Effector memory CD4-positive, alpha-beta T cell (primary cell): ENCODE results near the gene SLAMF8.

ENCODE experiments used
- DNase-seq, 3 donors: peaks; one replicate each; pipeline ENCODE4 v3.0.0-alpha.2; 2020
- H3K27ac ChIP-seq: 2 replicates; pipeline ENCODE4 v1.7.0; 2013; ENCODE audit warnings: mild to moderate bottlenecking, low read length, moderate library complexity; ENCODE audit not compliant: insufficient read depth, poor library complexity, severe bottlenecking
- H3K27me3 ChIP-seq: replicated peaks from 2 replicates; pipeline ENCODE4 v1.7.0; 2013; ENCODE audit warnings: mild to moderate bottlenecking, low read length; ENCODE audit not compliant: insufficient read depth, control insufficient read depth, poor library complexity, severe bottlenecking
- H3K36me3 ChIP-seq: 2 replicates; pipeline ENCODE4 v1.7.0; 2013; ENCODE audit warnings: mild to moderate bottlenecking, low read length, moderate library complexity; ENCODE audit not compliant: control insufficient read depth, insufficient read depth
- H3K4me1 ChIP-seq: 2 replicates; pipeline ENCODE4 v1.7.0; 2013; ENCODE audit warnings: low read length, mild to moderate bottlenecking; ENCODE audit not compliant: control insufficient read depth, insufficient read depth, poor library complexity, severe bottlenecking
- H3K4me3 ChIP-seq: 2 replicates; pipeline ENCODE4 v1.7.0; 2013; ENCODE audit warnings: low read length, low read depth, mild to moderate bottlenecking; ENCODE audit not compliant: insufficient read depth, poor library complexity, severe bottlenecking
- H3K9me3 ChIP-seq: 2 replicates; pipeline ENCODE4 v1.7.0; 2013; ENCODE audit warnings: mild to moderate bottlenecking, low read length, moderate library complexity; ENCODE audit not compliant: control insufficient read depth
- total RNA-seq, 3 donors: gene quantifications; one replicate each; lab custom pipeline; 2026; lab: John Stamatoyannopoulos, UW

Gene SLAMF8
- 0 to 0.44 (median 0) reads per million in 3 donors for total RNA-seq

DNA sequence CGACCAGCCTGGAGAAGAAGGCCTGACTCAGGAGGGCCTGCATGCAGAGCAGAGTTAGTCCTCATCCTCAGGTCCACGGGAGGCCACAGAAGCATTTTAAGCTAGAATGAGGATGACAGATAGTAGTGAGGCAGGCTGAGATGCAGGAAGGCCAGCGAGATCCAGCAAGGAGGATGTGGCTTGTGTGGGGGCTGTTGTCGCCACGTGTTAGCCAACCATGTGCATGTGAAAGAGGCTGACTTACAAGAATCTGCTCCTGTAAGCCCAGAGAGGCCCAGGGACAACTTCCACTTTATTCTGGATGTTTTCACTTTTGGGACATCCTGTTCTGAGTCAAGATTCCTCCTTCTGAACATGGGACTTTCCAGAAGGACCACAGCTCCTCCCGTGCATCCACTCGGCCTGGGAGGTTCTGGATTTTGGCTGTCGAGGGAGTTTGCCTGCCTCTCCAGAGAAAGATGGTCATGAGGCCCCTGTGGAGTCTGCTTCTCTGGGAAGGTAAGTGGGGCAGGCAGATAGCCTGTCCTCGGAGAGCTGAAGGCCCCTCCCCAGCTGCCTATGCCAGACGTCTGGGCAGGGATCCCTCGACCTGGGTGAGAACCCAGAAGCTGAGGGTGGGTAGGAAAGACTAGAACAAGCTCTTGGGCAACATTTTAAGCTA lies at the start of gene SLAMF8:
Gene SLAMF8 (plus strand): TSS at position 433 of the 661 bp plus-strand sequence. CDS start 26 bp downstream, at position 459.
- DNase-seq = peak in 2 of 3 donors; percentile 10 to 22
- Histone ChIP-seq H3K4me3 (no peak within 1 kb of the TSS), H3K36me3 (no peaks in the 10 kb centered on the region), H3K4me1 (peaks cover 12% of the 10 kb centered on the region), H3K27ac (no peak within 1 kb of the TSS), H3K27me3 (no peaks in the 10 kb centered on the region), H3K9me3 (no peaks in the 10 kb centered on the region)

DNA sequence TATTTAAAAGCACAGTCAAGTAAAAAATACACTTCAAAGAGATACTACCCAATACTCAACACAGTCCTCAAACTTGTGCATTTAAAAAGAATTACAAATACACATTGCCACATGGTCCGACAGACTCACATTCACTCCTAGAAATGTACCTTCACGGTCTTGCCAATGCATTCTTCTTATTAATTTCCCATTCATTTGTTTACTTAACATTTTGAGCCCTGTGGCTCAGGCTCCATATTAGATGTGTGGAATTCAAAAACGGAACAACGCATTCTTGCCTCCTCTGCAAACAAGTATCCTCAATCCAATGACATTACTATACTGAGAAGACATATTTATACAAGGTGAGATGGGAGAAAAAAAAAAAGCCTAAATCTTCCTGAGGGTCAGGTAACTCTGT lies 48.4 kb upstream of the SLAMF8 start:
- no peak for DNase-seq
- H3K4me1 ChIP-seq = peaks cover 10% of the 10 kb centered on the region
- no peaks in the 10 kb centered on the region for H3K27me3 ChIP-seq
- no peak overlapping the region for H3K4me3 ChIP-seq
- H3K27ac ChIP-seq = no peak overlapping the region
- no peaks in the 10 kb centered on the region for H3K9me3 ChIP-seq
- H3K36me3 ChIP-seq = no peaks in the 10 kb centered on the region

- Histone ChIP-seq H3K9me3 (no peaks in the 10 kb centered on the region), H3K36me3 (no peaks in the 10 kb centered on the region), H3K27ac (no peak overlapping the region), H3K4me3 (no peak overlapping the region), H3K4me1 (peaks cover 10% of the 10 kb centered on the region), H3K27me3 (no peaks in the 10 kb centered on the region)
- DNase-seq = no peak
Observed at GRCh38 chr1:159779403-159779851, 47.2 kb upstream of the SLAMF8 start.

DNA sequence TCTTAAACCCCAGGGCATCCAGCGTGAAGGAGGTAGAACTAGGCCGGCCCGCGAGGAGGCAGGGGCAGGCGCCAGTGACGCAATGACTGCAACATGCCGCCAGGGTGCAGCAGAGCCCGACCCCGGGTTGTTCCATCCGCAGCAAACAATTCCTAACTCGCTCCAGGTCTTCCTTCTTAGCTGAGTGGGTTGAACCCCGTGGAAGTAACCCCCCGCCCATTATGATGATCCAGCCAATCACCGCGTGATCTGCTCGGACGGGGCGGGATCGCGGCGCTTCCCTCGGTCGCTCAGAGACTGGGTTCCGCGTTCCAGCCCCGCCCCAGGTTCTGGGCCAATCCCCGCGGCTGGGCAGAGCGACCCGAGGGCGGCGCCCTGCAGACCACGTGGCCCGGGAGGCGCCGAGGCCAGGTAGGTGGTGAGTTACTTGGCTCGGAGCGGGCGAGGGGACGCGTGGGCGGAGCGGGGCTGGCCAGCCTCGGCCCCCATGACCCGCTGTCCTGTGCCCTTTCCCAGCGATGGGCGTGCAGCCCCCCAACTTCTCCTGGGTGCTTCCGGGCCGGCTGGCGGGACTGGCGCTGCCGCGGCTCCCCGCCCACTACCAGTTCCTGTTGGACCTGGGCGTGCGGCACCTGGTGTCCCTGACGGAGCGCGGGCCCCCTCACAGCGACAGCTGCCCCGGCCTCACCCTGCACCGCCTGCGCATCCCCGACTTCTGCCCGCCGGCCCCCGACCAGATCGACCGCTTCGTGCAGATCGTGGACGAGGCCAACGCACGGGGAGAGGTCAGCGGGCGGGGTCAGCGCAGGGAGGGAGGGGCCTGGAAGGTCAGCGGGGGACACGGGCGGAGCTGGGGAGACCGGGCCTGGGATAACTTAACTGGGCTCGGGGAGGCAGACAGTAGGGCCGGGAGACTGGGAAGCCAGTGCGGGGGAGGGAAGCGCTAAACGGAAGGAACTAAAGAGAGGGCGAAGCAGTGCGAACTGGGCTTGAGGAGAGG lies 45.8 kb upstream of the SLAMF8 start, which contains the start of gene DUSP23:
Gene DUSP23 (plus strand): TSS at position 380 of the 1,000 bp plus-strand sequence. CDS start 139 bp downstream, at position 519.
- Histone ChIP-seq H3K9me3 (no peaks in the 10 kb centered on the region), H3K27ac (peak within 1 kb of the TSS; percentile 61), H3K4me3 (peak within 1 kb of the TSS; percentile 66), H3K27me3 (no peaks in the 10 kb centered on the region), H3K4me1 (peaks cover 10% of the 10 kb centered on the region), H3K36me3 (no peaks in the 10 kb centered on the region)
- DNase-seq = peak; percentile 93 to 97 (median 95)

- Histone ChIP-seq H3K27me3 (no peaks in the 10 kb centered on the region), H3K4me3 (no peak overlapping the region), H3K4me1 (peaks cover 10% of the 10 kb centered on the region), H3K27ac (no peak overlapping the region), H3K36me3 (no peaks in the 10 kb centered on the region), H3K9me3 (no peaks in the 10 kb centered on the region)
- no peak for DNase-seq
Observed at GRCh38 chr1:159781992-159782391, 44.7 kb upstream of the SLAMF8 start.

DNA sequence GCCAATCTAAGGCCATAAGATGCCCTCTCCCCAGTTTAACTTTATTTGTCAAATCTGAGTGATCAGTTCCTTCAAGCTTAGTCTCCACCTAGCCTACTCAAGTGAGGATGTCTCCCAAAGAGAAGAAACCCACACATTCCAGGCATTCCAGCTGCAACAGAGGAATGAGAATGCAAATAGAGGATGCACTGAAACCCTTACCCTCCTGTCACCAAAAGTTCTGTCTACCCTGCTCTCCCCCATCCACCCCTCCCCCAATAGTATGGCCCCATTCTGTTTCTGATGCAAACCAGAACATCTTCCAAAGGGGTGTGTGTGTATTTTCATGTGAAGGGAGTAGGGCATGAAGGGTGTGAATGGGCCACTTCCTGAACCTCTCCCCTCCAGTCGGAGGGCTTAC lies 42.9 kb upstream of the SLAMF8 start:
- H3K36me3 ChIP-seq = no peaks in the 10 kb centered on the region
- no peak overlapping the region for H3K4me3 ChIP-seq
- H3K4me1 ChIP-seq = peaks cover 10% of the 10 kb centered on the region
- H3K27me3 ChIP-seq = no peaks in the 10 kb centered on the region
- no peaks in the 10 kb centered on the region for H3K9me3 ChIP-seq
- no peak overlapping the region for H3K27ac ChIP-seq
- no peak for DNase-seq

GRCh38 chr1:159786465-159786864 lies 40.2 kb upstream of the SLAMF8 start:
- no peak for DNase-seq
- no peak overlapping the region for H3K4me3 ChIP-seq
- H3K27me3 ChIP-seq = no peaks in the 10 kb centered on the region
- H3K36me3 ChIP-seq = no peaks in the 10 kb centered on the region
- no peaks in the 10 kb centered on the region for H3K9me3 ChIP-seq
- H3K4me1 ChIP-seq = peaks cover under 1% of the 10 kb centered on the region
- no peak overlapping the region for H3K27ac ChIP-seq

DNA sequence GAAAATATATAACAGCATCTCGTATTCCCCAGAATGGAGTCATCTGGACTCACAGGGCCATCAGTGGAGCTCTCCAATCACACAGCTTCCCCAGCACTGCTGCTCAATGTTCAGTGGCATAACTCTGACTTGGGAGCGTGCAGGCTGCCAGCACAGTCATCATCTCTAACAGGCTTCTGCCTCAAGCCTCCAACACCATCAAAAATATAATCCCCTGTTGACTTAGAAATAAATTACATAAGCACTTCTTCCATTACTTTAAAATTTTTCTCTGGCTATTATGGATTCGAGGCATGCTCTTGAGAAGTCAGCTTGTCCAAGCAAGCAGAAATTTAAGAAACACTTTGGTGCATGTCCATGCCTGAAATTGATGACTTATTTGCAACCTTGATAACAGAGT lies 39.7 kb upstream of the SLAMF8 start:
- Histone ChIP-seq H3K4me1 (no peaks in the 10 kb centered on the region), H3K4me3 (no peak overlapping the region), H3K36me3 (no peaks in the 10 kb centered on the region), H3K27me3 (no peaks in the 10 kb centered on the region), H3K9me3 (no peaks in the 10 kb centered on the region), H3K27ac (no peak overlapping the region)
- no peak for DNase-seq

- Histone ChIP-seq H3K27ac (no peak overlapping the region), H3K4me1 (no peaks in the 10 kb centered on the region), H3K36me3 (no peaks in the 10 kb centered on the region), H3K27me3 (peaks cover 5% of the 10 kb centered on the region), H3K4me3 (no peak overlapping the region), H3K9me3 (no peaks in the 10 kb centered on the region)
- DNase-seq = no peak
Observed at GRCh38 chr1:159790237-159790917, 36.3 kb upstream of the SLAMF8 start.
